GM18868 (cell line): Measurements from ENCODE around the gene GABBR2.

Experiments
- ATAC-seq: cut with Tn5 transposase; IDR thresholded peaks from one replicate; pipeline ENCODE4 v1.9.1; 2021; ENCODE audit warnings: mild to moderate bottlenecking, moderate library complexity; ENCODE audit not compliant: unreplicated experiment

GABBR2 gene

GRCh38 chr9:98724810-98725530 is 16.2 kb upstream of the GABBR2 start:
- ATAC-seq = no peak

- no peak for ATAC-seq
Observed at GRCh38 chr9:98721643-98722042, 12.9 kb upstream of the GABBR2 start.

GRCh38 chr9:98720402-98720801 is 11.7 kb upstream of the GABBR2 start:
- no peak for ATAC-seq

GRCh38 chr9:98719055-98719454 is 10.3 kb upstream of the GABBR2 start:
- ATAC-seq = no peak

- no peak for ATAC-seq
Observed at GRCh38 chr9:98714833-98715232, 6.1 kb upstream of the GABBR2 start.

GRCh38 chr9:98712987-98713386 is 4.3 kb upstream of the GABBR2 start:
- ATAC-seq = no peak

GRCh38 chr9:98709968-98710965 is 1.5 kb upstream of the GABBR2 start:
- no peak for ATAC-seq

- no peak for ATAC-seq
Observed at GRCh38 chr9:98708103-98708932, 417 bp downstream of the GABBR2 start.

- ATAC-seq = no peak
Observed at GRCh38 chr9:98707166-98708102, 1.3 kb downstream of the GABBR2 start.

- no peak for ATAC-seq
Observed at GRCh38 chr9:98706651-98707165, 2.0 kb downstream of the GABBR2 start.

GRCh38 chr9:98702835-98703380 is 5.8 kb downstream of the GABBR2 start:
- ATAC-seq = no peak

- no peak for ATAC-seq
Observed at GRCh38 chr9:98702340-98702739, 6.4 kb downstream of the GABBR2 start.

GRCh38 chr9:98701576-98701975 is 7.2 kb downstream of the GABBR2 start:
- no peak for ATAC-seq

- ATAC-seq = no peak
Observed at GRCh38 chr9:98700801-98701200, 7.9 kb downstream of the GABBR2 start.

- no peak for ATAC-seq
Observed at GRCh38 chr9:98698856-98699255, 9.9 kb downstream of the GABBR2 start.

GRCh38 chr9:98694943-98695342 is 13.8 kb downstream of the GABBR2 start:
- no peak for ATAC-seq

- ATAC-seq = no peak
Observed at GRCh38 chr9:98692392-98692791, 16.3 kb downstream of the GABBR2 start.

- ATAC-seq = no peak
Observed at GRCh38 chr9:98691890-98692289, 16.8 kb downstream of the GABBR2 start.

- no peak for ATAC-seq
Observed at GRCh38 chr9:98690686-98691085, 18.0 kb downstream of the GABBR2 start.
